Measurements from ENCODE around the gene RFC1. TPM values are rescaled to one million over a fixed set of nuclear protein-coding genes. Genes with fewer than 3 reads are reported as not detected.
"Not testable (repeated sequence)": the region's sequence is repeated elsewhere in the genome, so short reads cannot be mapped to it uniquely, and the experiment has no call there.

Gene RFC1
- polyA plus RNA-seq, 3 donors = 8.7 to 15.0 (median 14.6) TPM

GRCh38 chr4:39415678-39416283, 49.6 kb upstream of the RFC1 start:
- no peaks in the 10 kb centered on the region for H4K20me1 ChIP-seq (ENCODE audit: insufficient read depth, low read length)
- peaks cover 0 to 2% (median 0%) of the 10 kb centered on the region in 7 donors for H3K9me3 Mint-ChIP-seq
- no peak overlapping the region for H3K27ac Mint-ChIP-seq
- no peak overlapping the region for H2AFZ ChIP-seq (ENCODE audit: insufficient read depth, low read depth, low read length, poor library complexity, severe bottlenecking)
- H3K9me3 ChIP-seq (replicated peaks in 1 of 2; ENCODE audit: control insufficient read depth in 1 of 2, insufficient read depth in 1 of 2, low read length in 2 of 2) = no peaks in the 10 kb centered on the region
- H3K4me1 ChIP-seq (ENCODE audit: control insufficient read depth in 1 of 2, insufficient read depth in 2 of 2, low read length in 2 of 2) = no peaks in the 10 kb centered on the region
- H3K4me2 ChIP-seq (replicated peaks; ENCODE audit: extremely low read depth, low read length, poor library complexity, severe bottlenecking) = no peak overlapping the region
- no peak overlapping the region for H3K4me3 ChIP-seq (replicated peaks in 1 of 3; ENCODE audit: low read depth in 2 of 3, low read length in 3 of 3)
- no peak overlapping the region for H3K9ac ChIP-seq (ENCODE audit: insufficient read depth, low read length, poor library complexity, severe bottlenecking)
- no peaks in the 10 kb centered on the region for H3K36me3 ChIP-seq (replicated peaks in 1 of 2; ENCODE audit: control insufficient read depth in 1 of 2, insufficient read depth in 2 of 2, low read length in 2 of 2)
- no peaks in the 10 kb centered on the region for H3K27me3 ChIP-seq (ENCODE audit: control insufficient read depth in 2 of 2, insufficient read depth in 2 of 2, low read length in 2 of 2)
- DNase-seq = no peak
- no peaks in the 10 kb centered on the region for H3K27me3 Mint-ChIP-seq (ENCODE audit: low read depth in 3 of 3)
- intact Hi-C loops (cut with micrococcal nuclease) = no loop called here
- no peaks in the 10 kb centered on the region for H3K36me3 Mint-ChIP-seq
- no peak overlapping the region for H3K27ac ChIP-seq (ENCODE audit: low read depth in 1 of 2, low read length in 2 of 2)
- WGBS (ENCODE audit: insufficient coverage) = no CpG with 5 or more reads among the region's 2 CpGs
- no peak overlapping the region for H3K4me3 Mint-ChIP-seq
- H3K79me2 ChIP-seq (ENCODE audit: insufficient read depth, low read length) = no peaks in the 10 kb centered on the region
- H3K4me1 Mint-ChIP-seq = no peaks in the 10 kb centered on the region
- TF ChIP-seq, protein P1, sequence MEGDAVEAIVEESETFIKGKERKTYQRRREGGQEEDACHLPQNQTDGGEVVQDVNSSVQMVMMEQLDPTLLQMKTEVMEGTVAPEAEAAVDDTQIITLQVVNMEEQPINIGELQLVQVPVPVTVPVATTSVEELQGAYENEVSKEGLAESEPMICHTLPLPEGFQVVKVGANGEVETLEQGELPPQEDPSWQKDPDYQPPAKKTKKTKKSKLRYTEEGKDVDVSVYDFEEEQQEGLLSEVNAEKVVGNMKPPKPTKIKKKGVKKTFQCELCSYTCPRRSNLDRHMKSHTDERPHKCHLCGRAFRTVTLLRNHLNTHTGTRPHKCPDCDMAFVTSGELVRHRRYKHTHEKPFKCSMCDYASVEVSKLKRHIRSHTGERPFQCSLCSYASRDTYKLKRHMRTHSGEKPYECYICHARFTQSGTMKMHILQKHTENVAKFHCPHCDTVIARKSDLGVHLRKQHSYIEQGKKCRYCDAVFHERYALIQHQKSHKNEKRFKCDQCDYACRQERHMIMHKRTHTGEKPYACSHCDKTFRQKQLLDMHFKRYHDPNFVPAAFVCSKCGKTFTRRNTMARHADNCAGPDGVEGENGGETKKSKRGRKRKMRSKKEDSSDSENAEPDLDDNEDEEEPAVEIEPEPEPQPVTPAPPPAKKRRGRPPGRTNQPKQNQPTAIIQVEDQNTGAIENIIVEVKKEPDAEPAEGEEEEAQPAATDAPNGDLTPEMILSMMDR (IDR thresholded peaks at IDR 0.05) = no peak

DNA sequence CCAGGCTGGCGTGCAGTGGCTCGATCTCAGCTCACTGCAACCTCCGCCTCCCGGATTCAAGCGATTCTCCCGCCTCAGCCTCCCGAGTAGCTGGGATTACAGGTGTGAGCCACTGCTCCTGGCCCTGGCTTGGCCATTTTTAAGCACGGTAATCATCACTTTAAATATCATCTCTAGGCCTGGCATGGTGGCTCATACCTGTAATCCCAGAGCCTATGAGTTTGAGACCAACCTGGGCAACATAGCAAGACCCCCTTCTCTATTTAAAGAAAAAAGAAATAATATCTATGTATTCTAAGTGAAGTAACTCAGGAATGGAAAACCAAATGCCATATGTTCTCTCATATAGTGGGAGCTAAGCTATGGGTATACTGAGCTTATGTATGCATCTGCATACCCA, 45.4 kb upstream of the RFC1 start:
- H3K4me1 ChIP-seq (ENCODE audit: control insufficient read depth in 1 of 2, insufficient read depth in 2 of 2, low read length in 2 of 2); intact Hi-C loops (cut with micrococcal nuclease); H3K36me3 Mint-ChIP-seq; H3K9ac ChIP-seq (ENCODE audit: insufficient read depth, low read length, poor library complexity, severe bottlenecking); DNase-seq; H3K27ac Mint-ChIP-seq; H3K4me3 Mint-ChIP-seq; H3K79me2 ChIP-seq (ENCODE audit: insufficient read depth, low read length); H2AFZ ChIP-seq (ENCODE audit: insufficient read depth, low read depth, low read length, poor library complexity, severe bottlenecking); H3K4me2 ChIP-seq (replicated peaks; ENCODE audit: extremely low read depth, low read length, poor library complexity, severe bottlenecking); H3K36me3 ChIP-seq (replicated peaks in 1 of 2; ENCODE audit: control insufficient read depth in 1 of 2, insufficient read depth in 2 of 2, low read length in 2 of 2); H3K4me3 ChIP-seq (replicated peaks in 1 of 3; ENCODE audit: low read depth in 2 of 3, low read length in 3 of 3); H3K9me3 ChIP-seq (replicated peaks in 1 of 2; ENCODE audit: control insufficient read depth in 1 of 2, insufficient read depth in 1 of 2, low read length in 2 of 2); H4K20me1 ChIP-seq (ENCODE audit: insufficient read depth, low read length); H3K4me1 Mint-ChIP-seq; H3K27ac ChIP-seq (ENCODE audit: low read depth in 1 of 2, low read length in 2 of 2); H3K9me3 Mint-ChIP-seq; H3K27me3 ChIP-seq (ENCODE audit: control insufficient read depth in 2 of 2, insufficient read depth in 2 of 2, low read length in 2 of 2); H3K27me3 Mint-ChIP-seq (ENCODE audit: low read depth in 3 of 3): not testable (repeated sequence)
- 97% methylated on average over 7 of the region's 8 CpGs for WGBS (ENCODE audit: insufficient coverage)

Measured in CD14-positive monocyte (primary cell).